Pancreas (tissue), 10 donors: Measurements from ENCODE around the gene MTA1. TPM values are rescaled to one million over a fixed set of nuclear protein-coding genes. Genes with fewer than 3 reads are reported as not detected.

Source experiments
- ATAC-seq, 4 donors: fragments of 200-7000 bp; cut with Tn5 transposase; one replicate each; pipeline versions ENCODE4 v1.8.0 to v1.9.1; 2020; ENCODE audit warnings: mild to moderate bottlenecking in 4 of 4, moderate library complexity in 4 of 4
- DNase-seq, 6 donors: peaks; one replicate each; pipeline ENCODE4 v3.0.0-alpha.2; 2020
- FAIRE-seq: peaks from 2 replicates; lab custom pipeline; 2012; peaks lifted over from hg19 to GRCh38; lab: Jason Lieb, UNC
- H3K27ac ChIP-seq, 4 donors: fragments of 200-600 bp; sonication (generic); 1 replicate in 3 of 4; 2 replicates in 1 of 4; pipeline versions ENCODE4 v1.5.0 to v1.8.0; 2020
- H3K27me3 ChIP-seq, 4 donors: fragments of 200-600 bp; one replicate each; pipeline ENCODE4 v1.8.0; 2021
- H3K36me3 ChIP-seq, 3 donors: fragments of 200-600 bp; sonication (generic) in 1 of 3; one replicate each; pipeline versions ENCODE4 v1.5.0 to v1.8.0; 2020 to 2021
- H3K4me1 ChIP-seq, 3 donors: fragments of 200-600 bp; one replicate each; pipeline ENCODE4 v1.8.0; 2021
- H3K4me3 ChIP-seq, 4 donors: fragments of 200-600 bp; sonication (generic) in 2 of 4; one replicate each; pipeline versions ENCODE4 v1.5.0 to v1.8.0; 2020 to 2021
- H3K9me3 ChIP-seq, 4 donors: fragments of 200-600 bp; one replicate each; pipeline ENCODE4 v1.8.0; 2021
- CTCF ChIP-seq, 4 donors: fragments of 200-600 bp; sonication (generic) in 3 of 4; IDR thresholded peaks; one replicate each; pipeline versions ENCODE4 v1.5.0 to v1.8.0; 2021; ENCODE audit warnings: antibody characterized with exemption in 4 of 4
- WGBS, 2 donors: extraction: QIAGEN DNeasy Blood & Tissue Kit; methylation state at CpG; one replicate each; pipeline ENCODE4 v1.1.7; 2013; 5-methylcytosine and 5-hydroxymethylcytosine counted together
- intact Hi-C, 3 donors: fragments of 100-400 bp; cut with DNase I; formaldehyde crosslinking; loops; one replicate each; pipeline versions ENCODE4 v1.11.1 to v1.14.2; 2022
- polyA plus RNA-seq, 2 donors: library from polyadenylated mRNA; stranded (reverse); fragments of 200-250 nt; gene quantifications; one replicate each; pipeline ENCODE4 v1.2.3, GENCODE V29; 2013
- total RNA-seq, 6 donors: library from RNA; stranded (reverse); fragmentation: NEBNext Ultra II Directional in 4 of 6; extraction: Animal tissue kit (Norgen Biotek cat#: 25700) in 4 of 6; gene quantifications; one replicate each; pipeline versions ENCODE4 v1.2.1 to v1.2.4, GENCODE V29; 2021 to 2023
- donor health status: healthy with polysubstance abuse.
- donor health status: DM: no; HTN: no; CAD: no; lungs with moderate emphysema.
- donor health status: DM: no; HTN: no; CAD: no.
- donor health status: control.
- donor health status: control.
- donor health status: Bipolar disorder and iron deficiency.
- donor health status: DM: yes; HTN: yes; CAD: no.
- donor health status: DM: no; HTN: no; CAD: no.
- donor health status: DM: no; HTN: no; CAD: no.
- donor health status: DM: yes; HTN: yes; CAD: no.

The MTA1 gene
- total and polyA plus RNA-seq, 8 donors: 34.8 to 138 (median 53.2) TPM

DNA sequence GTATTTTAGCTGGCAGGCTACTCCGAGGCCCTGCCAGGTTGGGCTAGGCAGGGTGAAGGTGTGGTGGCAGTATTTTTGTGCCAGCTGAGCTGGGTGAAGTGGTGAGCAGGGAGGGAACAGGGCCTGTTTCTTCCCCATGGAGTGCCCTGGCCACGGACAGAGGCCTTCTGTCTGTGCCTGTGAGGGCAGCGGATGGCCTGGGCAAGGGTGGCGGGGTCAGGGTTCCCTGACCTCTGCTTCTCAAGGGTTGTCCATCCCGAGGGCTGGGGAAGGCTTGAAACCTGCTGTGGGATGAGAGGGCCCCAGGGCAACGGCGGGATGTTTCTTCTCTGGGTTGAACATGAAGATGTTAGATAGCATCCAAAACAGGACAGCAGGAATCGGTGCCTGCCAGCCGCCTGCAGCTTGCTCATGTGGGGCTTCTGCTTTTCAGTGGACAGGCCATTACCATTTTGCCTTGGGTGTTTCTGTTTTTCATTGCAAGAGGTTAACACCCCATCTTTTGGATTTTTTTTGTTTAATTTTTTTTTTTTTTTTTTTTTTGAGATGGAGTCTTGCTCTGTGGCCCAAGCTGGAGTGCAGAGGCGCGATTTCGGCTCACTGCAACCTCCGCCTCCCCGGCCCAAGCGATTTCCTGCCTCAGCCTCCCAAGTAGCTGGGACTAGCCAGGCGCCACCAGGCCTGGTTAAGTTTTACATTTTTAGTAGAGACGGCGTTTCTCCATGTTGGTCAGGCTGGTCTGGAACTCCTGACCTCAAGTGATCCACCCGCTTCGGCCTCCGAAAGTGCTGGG, 3.3 kb downstream of the MTA1 start:
- Histone ChIP-seq H3K27me3 (no peaks in the 10 kb centered on the region), H3K36me3 (no peaks in the 10 kb centered on the region), H3K9me3 (no peaks in the 10 kb centered on the region), H3K4me1 (peaks cover 0 to 13% (median 6%) of the 10 kb centered on the region in 3 donors), H3K4me3 (no peak overlapping the region), H3K27ac (no peak overlapping the region)
- intact Hi-C loops: no loop called here
- ATAC-seq (no peak), DNase-seq (no peak), FAIRE-seq (no peak)
- WGBS, 2 donors: 82% methylated on average over 20 to 21 of the region's 21 CpGs
- no peak for TF ChIP-seq CTCF (IDR thresholded peaks at IDR 0.05)

DNA sequence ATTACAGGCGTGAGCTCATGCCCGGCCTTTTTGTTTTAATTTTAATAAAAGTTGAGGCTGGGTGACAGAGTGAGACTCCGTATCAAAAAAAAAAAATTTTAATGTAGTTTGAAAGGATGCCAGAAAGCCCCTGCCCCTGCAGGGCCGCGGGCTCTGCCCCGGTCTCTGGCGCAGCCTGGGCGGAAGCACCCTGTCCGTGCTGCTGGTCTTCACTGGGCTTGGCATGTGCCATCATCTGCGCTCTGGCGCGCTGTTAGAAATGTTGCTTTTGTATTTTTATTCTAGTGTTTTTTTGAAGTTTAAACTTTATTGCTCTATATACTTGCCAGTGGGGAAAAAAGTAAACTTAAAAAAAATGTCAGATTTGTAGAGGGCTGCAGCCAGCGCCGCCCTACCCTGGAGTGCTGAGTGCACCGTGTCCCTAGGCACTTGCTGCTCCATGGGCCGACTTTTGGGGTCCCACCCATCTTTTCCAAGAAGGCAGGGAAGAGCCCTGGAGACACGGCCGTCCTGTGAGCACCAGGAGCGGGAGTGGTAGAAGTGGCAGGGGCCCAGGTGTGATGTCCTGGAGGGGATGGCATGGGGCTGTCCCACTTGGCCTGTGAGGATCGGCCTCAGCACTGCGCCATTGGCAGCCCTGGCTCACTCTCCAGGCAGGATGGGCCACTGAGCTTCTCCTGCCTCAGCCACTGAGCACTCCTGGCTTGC, 4.0 kb downstream of the MTA1 start:
- Histone ChIP-seq H3K27me3 (no peaks in the 10 kb centered on the region), H3K4me1 (peaks cover 0 to 12% (median 6%) of the 10 kb centered on the region in 3 donors), H3K27ac (no peak overlapping the region), H3K4me3 (no peak overlapping the region), H3K9me3 (no peaks in the 10 kb centered on the region), H3K36me3 (no peaks in the 10 kb centered on the region)
- intact Hi-C loops: no loop called here
- no peak for DNase-seq
- no peak for ATAC-seq
- no peak for FAIRE-seq
- WGBS, 2 donors: 95 to 97% methylated on average over 21 of the region's 21 CpGs
- TF ChIP-seq CTCF (IDR thresholded peaks at IDR 0.05): no peak

DNA sequence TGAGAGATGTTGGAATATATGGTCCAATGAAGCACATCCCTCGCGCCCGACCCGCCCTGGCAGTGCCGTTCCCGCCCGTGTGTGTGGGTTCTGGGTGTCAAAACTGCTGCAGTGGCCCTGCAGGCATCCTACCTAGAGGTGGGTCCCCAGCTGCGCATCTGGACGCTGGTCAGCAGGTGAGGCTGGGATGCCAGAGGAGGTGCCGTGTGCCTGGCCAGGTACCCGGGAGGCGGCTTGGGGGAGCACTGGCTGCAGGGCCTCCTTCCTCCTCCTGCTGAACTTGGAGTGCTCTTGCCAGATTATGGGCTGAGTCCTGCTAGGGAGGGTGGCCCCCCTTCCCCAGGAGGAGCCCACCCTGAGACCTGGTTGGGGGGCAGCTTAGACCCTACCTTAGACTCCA, 5.2 kb downstream of the MTA1 start:
- intact Hi-C loops: no loop called here
- no peak for DNase-seq

GRCh38 chr14:105425823-105426247, 6.2 kb downstream of the MTA1 start:
- H3K27me3 ChIP-seq: no peaks in the 10 kb centered on the region
- TF ChIP-seq CTCF (IDR thresholded peaks at IDR 0.05): no peak
- FAIRE-seq: no peak
- H3K9me3 ChIP-seq: no peaks in the 10 kb centered on the region
- no peaks in the 10 kb centered on the region for H3K36me3 ChIP-seq
- intact Hi-C loops: no loop called here
- DNase-seq: peak in 1 of 6 donors; percentile 63
- peaks cover 0 to 7% (median 0%) of the 10 kb centered on the region in 3 donors for H3K4me1 ChIP-seq
- no peak overlapping the region for H3K4me3 ChIP-seq
- no peak for ATAC-seq
- WGBS, 2 donors: 92 to 98% methylated on average over 21 to 23 of the region's 23 CpGs
- H3K27ac ChIP-seq: no peak overlapping the region

More for the DNA sequence above, 5.2 kb downstream of the MTA1 start:
- Histone ChIP-seq H3K36me3 (no peaks in the 10 kb centered on the region), H3K27ac (no peak overlapping the region), H3K4me3 (no peak overlapping the region), H3K27me3 (no peaks in the 10 kb centered on the region), H3K4me1 (peaks cover 0 to 7% (median 0%) of the 10 kb centered on the region in 3 donors), H3K9me3 (no peaks in the 10 kb centered on the region)
- 94 to 97% methylated on average over 12 of the region's 12 CpGs for WGBS, 2 donors
- no peak for FAIRE-seq
- ATAC-seq: no peak
- TF ChIP-seq CTCF (IDR thresholded peaks at IDR 0.05): no peak
